ENCODE results near the gene HDAC4.
A peak's percentile ranks its signal among the peaks of the same experiment; 100 is the strongest.

Gene HDAC4

DNA sequence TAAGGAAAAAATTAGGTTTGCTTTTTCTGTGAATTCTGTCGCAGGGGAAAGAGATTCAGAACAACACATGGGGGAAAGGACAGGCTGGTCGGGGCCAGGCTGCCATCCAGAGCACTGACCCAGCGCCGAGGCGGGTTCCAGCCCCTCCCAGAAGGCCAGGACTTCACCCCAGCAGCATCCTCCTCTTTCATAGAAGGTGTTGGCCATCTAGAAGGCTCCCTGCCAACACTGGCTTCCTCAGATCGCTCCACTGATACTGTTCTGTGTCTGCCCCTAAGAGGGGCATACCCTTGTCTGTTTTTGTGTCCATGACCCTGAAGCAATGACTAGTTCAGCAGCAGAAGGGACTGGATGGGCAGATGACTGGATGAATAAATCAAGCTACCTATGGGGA lies 144.5 kb downstream of the HDAC4 start:
- Mint-ChIP-seq H3K4me1 (ENCODE audit: low read depth) (peaks cover 95% of the 10 kb centered on the region), H3K9me3 (ENCODE audit: low read depth) (peaks cover 12% of the 10 kb centered on the region), H3K27me3 (no peaks in the 10 kb centered on the region), H3K27ac (no peak overlapping the region), H3K4me3 (no peak overlapping the region), H3K36me3 (peaks cover 7% of the 10 kb centered on the region)

DNA sequence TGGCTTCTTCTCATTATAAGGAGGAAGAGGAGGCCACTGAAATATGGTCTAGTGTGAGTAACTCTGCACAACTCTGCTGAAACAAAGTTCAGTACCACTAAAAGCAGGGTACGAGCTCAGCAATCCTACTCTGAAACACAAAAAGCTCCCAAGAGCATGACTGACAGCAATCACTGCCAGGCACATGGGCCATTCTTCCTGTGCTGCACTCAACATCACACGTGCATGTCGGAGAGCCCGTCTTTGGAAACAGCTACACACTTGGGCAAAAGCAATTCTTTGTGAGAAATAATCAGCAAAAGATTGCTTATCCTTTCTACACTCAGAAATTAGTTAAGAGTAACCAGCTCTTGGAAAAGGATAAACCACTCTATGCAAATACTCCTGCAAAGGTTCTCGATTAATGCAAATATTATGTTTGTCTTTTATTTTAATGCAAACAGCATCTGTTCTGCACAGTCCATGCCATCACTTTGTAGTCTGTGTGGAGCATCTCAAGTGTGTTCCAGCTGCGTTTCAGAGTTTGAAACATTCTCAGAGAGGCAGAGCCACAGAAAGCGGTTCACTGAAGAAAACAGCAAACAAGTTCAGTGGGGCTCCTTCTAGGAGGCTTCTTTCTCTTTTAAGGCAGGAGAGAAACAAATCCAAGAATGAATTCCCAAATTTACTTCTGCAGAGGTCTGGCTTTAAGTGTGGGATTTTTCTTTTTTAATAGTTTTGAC lies 145.0 kb downstream of the HDAC4 start:
- no peak overlapping the region for H3K27ac Mint-ChIP-seq
- no peak overlapping the region for H3K4me3 Mint-ChIP-seq
- peaks cover 91% of the 10 kb centered on the region for H3K4me1 Mint-ChIP-seq (ENCODE audit: low read depth)
- H3K36me3 Mint-ChIP-seq = peaks cover 7% of the 10 kb centered on the region
- peaks cover 12% of the 10 kb centered on the region for H3K9me3 Mint-ChIP-seq (ENCODE audit: low read depth)
- no peaks in the 10 kb centered on the region for H3K27me3 Mint-ChIP-seq

DNA sequence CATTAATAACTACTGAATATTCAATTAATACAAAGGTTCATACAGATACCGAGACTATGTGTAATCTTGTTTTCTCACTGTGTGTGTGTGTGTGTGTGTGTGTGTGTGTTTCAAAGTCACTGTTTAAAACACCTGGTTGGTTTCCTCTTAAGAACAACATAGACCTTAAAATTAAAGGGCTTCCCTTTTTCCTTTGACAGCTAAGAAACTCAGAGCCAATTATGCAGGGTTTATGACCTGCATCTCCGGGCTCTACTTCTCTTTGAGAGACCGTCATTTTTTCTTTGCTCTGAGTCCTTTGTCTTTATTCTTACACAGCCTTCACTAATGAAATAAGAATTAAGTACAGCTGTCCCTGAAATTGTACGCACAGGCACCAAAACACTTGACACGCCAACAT lies 145.6 kb downstream of the HDAC4 start:
- Mint-ChIP-seq H3K27ac (no peak overlapping the region), H3K36me3 (peaks cover 7% of the 10 kb centered on the region), H3K27me3 (no peaks in the 10 kb centered on the region), H3K4me1 (ENCODE audit: low read depth) (peaks cover 85% of the 10 kb centered on the region), H3K4me3 (no peak overlapping the region), H3K9me3 (ENCODE audit: low read depth) (peaks cover 12% of the 10 kb centered on the region)

- peaks cover 12% of the 10 kb centered on the region for H3K9me3 Mint-ChIP-seq (ENCODE audit: low read depth)
- H3K27me3 Mint-ChIP-seq = no peaks in the 10 kb centered on the region
- peak overlapping the region; percentile 6 for H3K27ac Mint-ChIP-seq
- peaks cover 7% of the 10 kb centered on the region for H3K36me3 Mint-ChIP-seq
- peak overlapping the region; percentile 78 for H3K4me3 Mint-ChIP-seq
- H3K4me1 Mint-ChIP-seq (ENCODE audit: low read depth) = peaks cover 75% of the 10 kb centered on the region
Measured at GRCh38 chr2:239253701-239254436, 147.0 kb downstream of the HDAC4 start.

- H3K9me3 Mint-ChIP-seq (ENCODE audit: low read depth) = peaks cover 8% of the 10 kb centered on the region
- H3K27me3 Mint-ChIP-seq = no peaks in the 10 kb centered on the region
- peaks cover 73% of the 10 kb centered on the region for H3K4me1 Mint-ChIP-seq (ENCODE audit: low read depth)
- peak overlapping the region; percentile 78 for H3K4me3 Mint-ChIP-seq
- peak overlapping the region; percentile 6 for H3K27ac Mint-ChIP-seq
- H3K36me3 Mint-ChIP-seq = peaks cover 4% of the 10 kb centered on the region
Measured at GRCh38 chr2:239253264-239253663, 147.6 kb downstream of the HDAC4 start.

- H3K9me3 Mint-ChIP-seq (ENCODE audit: low read depth) = peaks cover 5% of the 10 kb centered on the region
- peak overlapping the region; percentile 6 for H3K27ac Mint-ChIP-seq
- peak overlapping the region; percentile 78 for H3K4me3 Mint-ChIP-seq
- H3K27me3 Mint-ChIP-seq = no peaks in the 10 kb centered on the region
- H3K4me1 Mint-ChIP-seq (ENCODE audit: low read depth) = peaks cover 70% of the 10 kb centered on the region
- H3K36me3 Mint-ChIP-seq = peaks cover 4% of the 10 kb centered on the region
Measured at GRCh38 chr2:239252801-239253200, 148.0 kb downstream of the HDAC4 start.

GRCh38 chr2:239252393-239252792 lies 148.4 kb downstream of the HDAC4 start:
- peaks cover 1% of the 10 kb centered on the region for H3K9me3 Mint-ChIP-seq (ENCODE audit: low read depth)
- no peak overlapping the region for H3K4me3 Mint-ChIP-seq
- no peaks in the 10 kb centered on the region for H3K27me3 Mint-ChIP-seq
- H3K4me1 Mint-ChIP-seq (ENCODE audit: low read depth) = peaks cover 70% of the 10 kb centered on the region
- H3K36me3 Mint-ChIP-seq = peaks cover 3% of the 10 kb centered on the region
- no peak overlapping the region for H3K27ac Mint-ChIP-seq

DNA sequence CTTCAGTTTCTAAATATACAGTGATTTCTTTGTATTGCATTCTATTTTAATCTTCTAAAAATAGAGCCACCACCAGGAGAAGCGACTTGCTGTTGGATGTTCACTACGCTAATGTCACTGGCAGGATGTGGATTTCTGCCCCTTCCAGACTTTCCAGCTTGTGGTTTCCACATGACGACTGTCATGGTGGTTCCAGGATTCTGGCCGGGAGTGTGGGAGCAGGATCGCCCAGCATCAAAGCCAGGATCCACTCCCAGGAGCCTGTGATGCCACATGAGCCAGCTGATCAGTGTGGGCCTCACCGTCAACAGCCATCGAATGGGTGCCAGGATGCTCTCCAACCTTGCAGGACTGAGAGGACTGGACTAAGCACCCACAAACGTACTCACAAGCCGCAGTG lies 148.8 kb downstream of the HDAC4 start:
- peaks cover 2% of the 10 kb centered on the region for H3K36me3 Mint-ChIP-seq
- peak overlapping the region; percentile 46 for H3K4me3 Mint-ChIP-seq
- peaks cover 70% of the 10 kb centered on the region for H3K4me1 Mint-ChIP-seq (ENCODE audit: low read depth)
- H3K27me3 Mint-ChIP-seq = no peaks in the 10 kb centered on the region
- no peak overlapping the region for H3K27ac Mint-ChIP-seq
- no peaks in the 10 kb centered on the region for H3K9me3 Mint-ChIP-seq (ENCODE audit: low read depth)

DNA sequence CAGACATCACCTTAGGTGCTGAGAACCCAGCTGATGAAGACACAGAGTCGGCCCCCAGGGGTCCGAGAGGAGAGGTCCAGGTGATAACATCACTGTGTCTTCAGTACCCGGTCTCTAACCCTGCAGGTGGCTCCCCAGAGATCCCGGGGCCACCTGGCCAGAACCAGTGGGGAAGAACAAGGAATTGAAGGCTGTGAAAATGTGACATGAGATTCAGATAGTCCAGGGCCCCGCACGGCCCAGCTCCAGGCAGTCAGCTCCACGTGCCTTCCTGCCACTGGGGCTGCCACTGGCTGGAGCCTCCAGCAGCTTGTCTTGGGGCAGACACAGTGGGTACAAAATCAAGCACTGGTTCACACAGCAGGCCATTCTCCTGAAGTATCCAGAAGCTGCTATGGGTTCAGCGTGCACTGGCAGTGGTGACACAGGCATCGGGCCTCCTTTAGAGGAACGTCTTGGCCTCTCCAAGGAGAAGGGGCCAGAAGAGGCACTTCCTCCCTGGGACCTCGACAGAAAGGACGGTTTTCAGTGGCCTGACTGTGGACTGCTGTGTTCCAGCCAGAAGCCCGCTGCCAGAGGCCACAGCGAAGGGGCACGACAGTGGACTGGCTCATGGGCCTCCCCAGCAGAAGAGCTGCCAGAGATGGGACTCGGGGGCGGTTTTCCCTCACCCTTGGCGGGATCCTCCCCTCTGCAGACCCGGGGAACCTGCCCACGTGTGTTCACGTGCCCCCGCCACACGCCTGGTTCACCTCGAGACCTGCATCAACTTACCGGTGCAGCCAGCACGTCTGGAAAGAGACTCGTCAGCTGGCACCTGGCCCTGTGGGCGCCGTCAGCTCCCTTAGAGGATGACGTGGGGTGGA lies 150.4 kb downstream of the HDAC4 start:
- Mint-ChIP-seq H3K4me1 (ENCODE audit: low read depth) (peaks cover 61% of the 10 kb centered on the region), H3K36me3 (peaks cover 2% of the 10 kb centered on the region), H3K27ac (no peak overlapping the region), H3K4me3 (no peak overlapping the region), H3K27me3 (no peaks in the 10 kb centered on the region), H3K9me3 (ENCODE audit: low read depth) (no peaks in the 10 kb centered on the region)

- Mint-ChIP-seq H3K9me3 (ENCODE audit: low read depth) (no peaks in the 10 kb centered on the region), H3K4me3 (no peak overlapping the region), H3K27ac (no peak overlapping the region), H3K36me3 (peaks cover 2% of the 10 kb centered on the region), H3K27me3 (no peaks in the 10 kb centered on the region), H3K4me1 (ENCODE audit: low read depth) (peaks cover 56% of the 10 kb centered on the region)
Measured at GRCh38 chr2:239249776-239250175, 151.0 kb downstream of the HDAC4 start.

- no peak overlapping the region for H3K27ac Mint-ChIP-seq
Measured at GRCh38 chr2:239249048-239249447, 151.8 kb downstream of the HDAC4 start.

GRCh38 chr2:239247401-239248245 lies 153.2 kb downstream of the HDAC4 start:
- no peak overlapping the region for H3K4me3 Mint-ChIP-seq
- H3K36me3 Mint-ChIP-seq = peaks cover 2% of the 10 kb centered on the region
- no peaks in the 10 kb centered on the region for H3K9me3 Mint-ChIP-seq (ENCODE audit: low read depth)
- H3K4me1 Mint-ChIP-seq (ENCODE audit: low read depth) = peaks cover 44% of the 10 kb centered on the region
- H3K27me3 Mint-ChIP-seq = no peaks in the 10 kb centered on the region
- peak overlapping the region; percentile 55 for H3K27ac Mint-ChIP-seq

More at GRCh38 chr2:239249048-239249447, 151.8 kb downstream of the HDAC4 start:
- no peaks in the 10 kb centered on the region for H3K9me3 Mint-ChIP-seq (ENCODE audit: low read depth)
- H3K4me3 Mint-ChIP-seq = no peak overlapping the region
- H3K27me3 Mint-ChIP-seq = no peaks in the 10 kb centered on the region
- H3K4me1 Mint-ChIP-seq (ENCODE audit: low read depth) = peaks cover 49% of the 10 kb centered on the region
- H3K36me3 Mint-ChIP-seq = peaks cover 2% of the 10 kb centered on the region

DNA sequence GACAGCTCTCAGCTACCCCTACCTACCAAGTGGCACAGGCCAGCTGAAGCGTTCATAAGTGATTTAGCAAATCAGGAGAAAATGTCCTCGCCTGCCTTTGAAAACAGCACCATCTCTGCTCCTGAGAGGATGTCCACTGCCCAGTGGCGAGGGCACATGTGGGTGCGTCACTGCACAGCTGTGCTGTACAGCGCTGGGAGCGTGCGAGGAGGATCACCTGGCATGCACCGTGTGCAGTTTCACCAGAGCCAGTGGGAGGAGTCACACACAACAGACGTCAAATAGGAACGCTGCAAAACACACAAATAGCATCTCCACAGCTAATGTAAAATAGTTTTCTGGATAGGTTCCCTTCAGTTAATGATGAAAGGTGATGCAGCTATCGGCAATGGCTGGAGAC lies 154.1 kb downstream of the HDAC4 start:
- no peak overlapping the region for H3K4me3 Mint-ChIP-seq
- H3K27ac Mint-ChIP-seq = no peak overlapping the region
- H3K9me3 Mint-ChIP-seq (ENCODE audit: low read depth) = no peaks in the 10 kb centered on the region
- no peaks in the 10 kb centered on the region for H3K27me3 Mint-ChIP-seq
- H3K36me3 Mint-ChIP-seq = peaks cover 2% of the 10 kb centered on the region
- H3K4me1 Mint-ChIP-seq (ENCODE audit: low read depth) = peaks cover 41% of the 10 kb centered on the region
